GM15510 (cell line): Measurements from ENCODE around the gene FOXP2.

Experiments used
- POLR2A ChIP-seq: IDR thresholded peaks from 3 replicates; pipeline ENCODE4 v1.6.1; 2011; ENCODE audit warnings: borderline replicate concordance; ENCODE audit not compliant: insufficient read length; ENCODE audit errors: extremely low read depth

The FOXP2 gene

GRCh38 chr7:114653364-114654088 is 238.9 kb downstream of the FOXP2 start:
- TF ChIP-seq POLR2A = no peak

GRCh38 chr7:114656466-114656865 is 241.9 kb downstream of the FOXP2 start:
- TF ChIP-seq POLR2A = no peak

DNA sequence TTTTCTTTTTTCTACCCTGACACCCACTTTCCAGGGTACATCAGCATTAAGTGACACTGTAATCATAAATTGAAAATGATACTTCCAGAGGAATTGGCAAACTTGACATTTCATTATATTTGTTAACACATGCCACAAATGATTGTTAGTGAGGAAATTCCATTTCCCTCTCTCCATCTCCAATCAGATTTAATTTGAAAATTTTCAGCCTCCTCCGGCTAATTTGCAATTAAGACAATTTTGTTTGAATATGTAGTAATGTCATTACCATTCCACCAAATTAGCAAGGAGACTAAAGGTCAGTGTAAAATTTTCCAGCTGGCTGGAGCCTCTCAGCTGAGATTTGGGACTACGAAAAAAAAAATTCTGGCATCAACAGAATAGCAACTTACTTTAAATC is 242.7 kb downstream of the FOXP2 start:
- TF ChIP-seq POLR2A = no peak

DNA sequence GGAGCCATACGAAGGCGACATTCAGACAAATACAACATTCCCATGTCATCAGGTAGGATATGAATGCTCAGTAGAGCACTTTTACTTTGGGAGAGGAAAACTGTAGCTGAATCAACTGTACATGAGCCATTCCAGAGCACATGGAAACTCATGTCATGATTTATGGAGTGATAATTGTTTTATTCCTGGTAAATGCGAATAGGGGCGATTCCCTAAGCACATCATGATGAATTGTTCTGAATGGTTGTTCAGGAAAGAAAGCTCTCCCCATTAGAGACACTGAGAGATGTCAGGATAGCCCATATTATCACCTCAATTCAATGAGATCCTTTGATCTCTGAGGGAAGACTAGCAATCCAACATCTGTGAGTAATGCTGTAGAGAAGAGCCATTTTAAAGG is 243.6 kb downstream of the FOXP2 start:
- TF ChIP-seq POLR2A = no peak

DNA sequence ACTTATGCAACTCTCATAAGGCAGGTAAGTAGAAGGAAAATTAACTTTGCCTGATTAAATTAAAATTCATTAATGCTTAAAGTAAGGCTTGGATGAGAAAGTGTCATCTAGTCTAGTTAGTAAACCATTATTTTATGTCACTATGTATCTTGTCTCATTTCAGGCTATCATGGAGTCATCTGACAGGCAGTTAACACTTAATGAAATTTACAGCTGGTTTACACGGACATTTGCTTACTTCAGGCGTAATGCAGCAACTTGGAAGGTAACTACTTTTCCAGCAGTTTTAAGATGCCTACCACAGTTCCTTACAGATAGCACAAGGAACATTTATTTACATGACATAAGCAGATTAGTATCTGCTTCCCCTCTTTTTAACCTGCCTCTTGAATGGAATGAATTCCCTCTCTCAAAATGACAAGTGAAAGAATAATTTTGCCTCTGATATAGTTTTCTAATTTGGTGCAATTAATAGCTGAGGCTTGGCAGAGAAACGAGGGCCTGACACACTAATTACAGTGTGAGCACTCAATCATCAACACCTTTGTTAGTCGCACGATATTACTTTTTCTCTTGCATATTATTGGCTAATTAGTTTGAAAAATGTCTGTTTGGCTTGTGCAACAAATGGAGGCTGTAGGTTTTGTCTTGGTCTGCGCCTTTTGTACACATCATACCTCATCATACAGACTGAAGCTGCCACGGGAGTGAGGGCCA is 245.0 kb downstream of the FOXP2 start:
- TF ChIP-seq POLR2A = no peak

DNA sequence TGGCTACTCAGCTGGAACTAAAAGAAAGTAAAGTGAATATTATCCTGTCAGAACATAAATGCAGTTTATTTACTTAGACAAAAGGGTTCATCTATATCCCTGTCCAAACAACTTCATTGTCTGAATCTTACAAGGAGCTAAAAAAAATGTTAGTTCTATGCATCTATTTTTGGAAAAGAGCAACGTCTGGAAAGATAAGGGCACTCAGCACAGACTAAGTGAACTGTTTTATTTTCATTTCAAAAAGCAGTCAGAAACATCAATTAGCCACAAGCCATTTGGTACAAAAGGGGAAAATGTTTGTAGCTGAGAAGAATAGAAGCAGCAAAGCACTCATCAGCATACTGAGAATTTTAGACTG is 245.5 kb downstream of the FOXP2 start:
- TF ChIP-seq POLR2A = no peak

GRCh38 chr7:114660753-114661152 is 246.1 kb downstream of the FOXP2 start:
- TF ChIP-seq POLR2A = no peak

- TF ChIP-seq POLR2A = no peak
Measured at GRCh38 chr7:114662002-114662677, 247.5 kb downstream of the FOXP2 start.

DNA sequence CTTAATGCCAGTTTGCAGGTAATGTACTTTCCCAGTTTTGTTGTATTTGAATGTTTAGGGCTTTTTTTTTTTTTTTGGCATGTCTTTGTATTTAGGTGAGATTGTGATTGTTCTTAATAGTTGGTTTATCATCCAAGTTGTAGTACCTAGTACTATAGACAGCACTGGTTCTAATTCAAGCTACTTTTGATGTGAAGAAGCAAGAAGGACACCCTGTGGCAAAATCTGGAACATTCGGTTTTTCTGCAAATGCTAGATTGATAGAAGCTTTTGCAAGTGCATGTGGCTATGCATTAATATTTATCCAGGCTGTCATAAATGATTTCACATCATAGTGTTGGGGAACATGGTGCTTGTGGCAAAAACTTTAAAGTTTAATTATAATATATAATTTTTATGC is 248.9 kb downstream of the FOXP2 start:
- TF ChIP-seq POLR2A = no peak

DNA sequence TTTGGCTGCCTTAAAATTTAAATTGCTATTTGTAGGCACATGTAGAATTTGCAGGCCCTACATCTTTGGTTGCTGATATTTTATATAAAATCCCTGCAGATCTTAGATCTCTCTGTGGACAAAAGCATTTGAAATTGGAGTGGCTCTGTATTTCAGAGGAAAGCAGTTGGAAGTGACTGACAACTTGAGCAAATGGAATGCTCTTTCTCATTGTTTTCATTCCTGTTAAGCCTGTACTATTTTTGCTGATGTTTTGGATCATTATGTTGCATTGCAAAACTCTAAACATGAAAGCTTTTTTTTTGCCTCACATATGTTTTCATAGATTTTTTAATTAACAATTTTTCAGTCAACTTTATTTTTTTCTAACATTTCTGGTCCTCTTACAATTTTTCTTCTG is 256.1 kb downstream of the FOXP2 start:
- no peak for TF ChIP-seq POLR2A

GRCh38 chr7:114671563-114672123 is 257.0 kb downstream of the FOXP2 start:
- no peak for TF ChIP-seq POLR2A

- no peak for TF ChIP-seq POLR2A
Measured at GRCh38 chr7:114678116-114678515, 263.5 kb downstream of the FOXP2 start.

- TF ChIP-seq POLR2A = no peak
Measured at GRCh38 chr7:114687238-114687637, 272.6 kb downstream of the FOXP2 start.

GRCh38 chr7:114688443-114689055 is 273.9 kb downstream of the FOXP2 start:
- TF ChIP-seq POLR2A = no peak

- no peak for TF ChIP-seq POLR2A
Measured at GRCh38 chr7:114689406-114689805, 274.8 kb downstream of the FOXP2 start.
